PC-9 (cell line): ENCODE results near the gene TBCD. TPM values are rescaled to one million over a fixed set of nuclear protein-coding genes. Genes with fewer than 3 reads are reported as not detected.

Source experiments
- BruUV-seq: library from RNA; stranded (reverse); fragments of 400-500 nt; replicated peaks from 2 replicates; lab custom pipeline; 2021; lab: Mats Ljungman, UMichigan
- CTCF ChIA-PET: fragments of 300-600 bp; sonication (Branson Sonifier 250); formaldehyde crosslinking; loops from one replicate; lab custom pipeline; 2022; ENCODE audit warnings: antibody characterized with exemption; lab: Charles Lee
- POLR2A ChIA-PET: fragments of 300-600 bp; sonication (Branson Sonifier 250); formaldehyde crosslinking; loops from one replicate; lab custom pipeline; 2022; ENCODE audit warnings: antibody characterized with exemption; ENCODE audit not compliant: unreplicated experiment; lab: Charles Lee
- DNase-seq, 2 experiments: peaks; one replicate each; pipeline versions ENCODE4 v3.0.0 to v3.0.0-alpha.2; 2015 to 2022; ENCODE audit warnings: mixed read lengths in 1 of 2
- H2AFZ ChIP-seq: fragments of 200-600 bp; sonication (generic); 2 replicates; pipeline ENCODE4 v1.8.1; 2017; ENCODE audit warnings: antibody characterized with exemption
- H3F3A ChIP-seq: fragments of 200-600 bp; sonication (generic); 2 replicates; pipeline ENCODE4 v1.8.1; 2017; ENCODE audit warnings: antibody characterized with exemption, mild to moderate bottlenecking, low read depth; ENCODE audit not compliant: insufficient read depth
- H3K27ac ChIP-seq: fragments of 200-600 bp; sonication (generic); 2 replicates; pipeline ENCODE4 v1.6.1; 2016; ENCODE audit warnings: mixed run types
- H3K27me3 ChIP-seq: fragments of 200-600 bp; sonication (generic); 2 replicates; pipeline ENCODE4 v1.6.1; 2016; ENCODE audit warnings: low read depth, mixed run types; ENCODE audit not compliant: insufficient read depth
- H3K36me3 ChIP-seq: fragments of 200-600 bp; sonication (generic); 2 replicates; pipeline ENCODE4 v1.6.1; 2016; ENCODE audit warnings: low read depth, mixed run types
- H3K4me1 ChIP-seq: fragments of 200-600 bp; sonication (generic); replicated peaks from 2 replicates; pipeline ENCODE4 v1.6.1; 2016; ENCODE audit warnings: mixed run types; ENCODE audit not compliant: insufficient read depth
- H3K4me2 ChIP-seq: fragments of 200-600 bp; sonication (generic); 2 replicates; pipeline ENCODE4 v1.6.1; 2017; ENCODE audit warnings: mixed run types
- H3K4me3 ChIP-seq: fragments of 200-600 bp; sonication (generic); 2 replicates; pipeline ENCODE4 v1.6.1; 2016; ENCODE audit warnings: mixed run types
- H3K79me2 ChIP-seq: fragments of 200-600 bp; sonication (generic); 2 replicates; pipeline ENCODE4 v1.6.1; 2017; ENCODE audit warnings: low read depth, mixed run types
- H3K9me2 ChIP-seq: fragments of 200-600 bp; sonication (generic); 2 replicates; pipeline ENCODE4 v1.8.1; 2017; ENCODE audit warnings: mild to moderate bottlenecking; ENCODE audit not compliant: insufficient read depth
- H3K9me3 ChIP-seq: fragments of 200-600 bp; sonication (generic); 2 replicates; pipeline ENCODE4 v1.8.1; 2016; ENCODE audit warnings: low read depth; ENCODE audit not compliant: insufficient read depth
- H4K20me1 ChIP-seq: fragments of 200-600 bp; sonication (generic); 2 replicates; pipeline ENCODE4 v1.8.1; 2017; ENCODE audit not compliant: insufficient read depth
- EZH2 ChIP-seq: fragments of 200-600 bp; sonication (generic); IDR thresholded peaks from 2 replicates; pipeline ENCODE4 v1.8.0; 2017; ENCODE audit warnings: antibody characterized with exemption, low read depth
- intact Hi-C: fragments of 100-400 bp; cut with micrococcal nuclease; formaldehyde crosslinking; loops from one replicate; pipeline ENCODE4 v1.10.0; 2022; ENCODE audit not compliant: unreplicated experiment
- total RNA-seq: library from RNA; stranded (reverse); gene quantifications from 2 replicates; pipeline ENCODE4 v1.2.3, GENCODE V29; 2021
- TF ChIP-seq, protein P1 (sequence below): fragments of 200-600 bp; sonication (generic); conservative IDR thresholded peaks from 2 replicates; pipeline ENCODE4 v1.6.1; 2017; ENCODE audit warnings: mixed run types, antibody characterized with exemption, mild to moderate bottlenecking, moderate library complexity

TBCD gene
- total RNA-seq, 1 experiment from 2014 or later, result 115 TPM

DNA sequence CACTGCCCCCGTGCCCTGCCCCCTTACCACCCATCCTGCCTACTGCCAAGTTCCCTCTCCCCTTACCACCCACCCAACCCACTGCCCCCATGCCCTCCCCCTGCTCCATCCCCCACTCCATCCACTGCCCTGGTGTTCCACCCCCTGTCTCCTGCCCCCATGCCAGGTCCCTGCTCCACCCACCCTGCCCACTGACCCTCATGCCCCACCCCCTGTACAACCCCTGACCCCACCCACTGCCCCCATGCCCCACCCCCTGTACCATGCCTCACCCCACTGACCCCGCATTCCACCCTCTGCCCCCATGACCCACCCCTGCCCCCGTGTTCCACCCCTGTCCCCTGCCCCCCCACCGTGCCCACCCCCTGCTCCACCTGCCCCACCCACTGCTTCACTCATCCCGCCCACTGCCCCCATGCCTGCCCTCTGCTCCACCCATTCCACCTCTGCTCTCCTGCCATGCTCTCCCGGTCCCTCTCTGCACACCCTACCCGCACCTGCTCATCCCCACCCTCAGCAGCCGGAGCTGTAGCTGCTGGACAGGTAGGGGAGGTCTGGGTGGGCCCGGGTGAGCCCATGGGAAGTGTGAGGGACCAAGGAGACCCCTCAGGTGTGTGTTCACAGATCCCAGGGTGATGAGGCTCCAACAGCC, 42.7 kb upstream of the TBCD start:
- H3F3A ChIP-seq, result peaks cover 6% of the 10 kb centered on the region; the same call in 1 of the 2 replicates
- no peaks in the 10 kb centered on the region for H3K4me1 ChIP-seq
- no peak overlapping the region for H3K27ac ChIP-seq
- no TSS peak for BruUV-seq
- no peak overlapping the region for H2AFZ ChIP-seq
- intact Hi-C loops, result no loop called here
- H3K9me2 ChIP-seq, result no peaks in the 10 kb centered on the region
- no peaks in the 10 kb centered on the region for H3K36me3 ChIP-seq
- no peaks in the 10 kb centered on the region for H3K9me3 ChIP-seq
- H4K20me1 ChIP-seq, result no peaks in the 10 kb centered on the region
- no peak overlapping the region for H3K4me3 ChIP-seq
- H3K79me2 ChIP-seq, result no peaks in the 10 kb centered on the region
- CTCF ChIA-PET, result no interaction called here
- no peaks in the 10 kb centered on the region for H3K27me3 ChIP-seq
- H3K4me2 ChIP-seq, result no peak overlapping the region
- DNase-seq, result no peak
- POLR2A ChIA-PET, result no interaction called here
- TF ChIP-seq, protein P1, sequence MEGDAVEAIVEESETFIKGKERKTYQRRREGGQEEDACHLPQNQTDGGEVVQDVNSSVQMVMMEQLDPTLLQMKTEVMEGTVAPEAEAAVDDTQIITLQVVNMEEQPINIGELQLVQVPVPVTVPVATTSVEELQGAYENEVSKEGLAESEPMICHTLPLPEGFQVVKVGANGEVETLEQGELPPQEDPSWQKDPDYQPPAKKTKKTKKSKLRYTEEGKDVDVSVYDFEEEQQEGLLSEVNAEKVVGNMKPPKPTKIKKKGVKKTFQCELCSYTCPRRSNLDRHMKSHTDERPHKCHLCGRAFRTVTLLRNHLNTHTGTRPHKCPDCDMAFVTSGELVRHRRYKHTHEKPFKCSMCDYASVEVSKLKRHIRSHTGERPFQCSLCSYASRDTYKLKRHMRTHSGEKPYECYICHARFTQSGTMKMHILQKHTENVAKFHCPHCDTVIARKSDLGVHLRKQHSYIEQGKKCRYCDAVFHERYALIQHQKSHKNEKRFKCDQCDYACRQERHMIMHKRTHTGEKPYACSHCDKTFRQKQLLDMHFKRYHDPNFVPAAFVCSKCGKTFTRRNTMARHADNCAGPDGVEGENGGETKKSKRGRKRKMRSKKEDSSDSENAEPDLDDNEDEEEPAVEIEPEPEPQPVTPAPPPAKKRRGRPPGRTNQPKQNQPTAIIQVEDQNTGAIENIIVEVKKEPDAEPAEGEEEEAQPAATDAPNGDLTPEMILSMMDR, result no peak
- TF ChIP-seq EZH2, result no peak

DNA sequence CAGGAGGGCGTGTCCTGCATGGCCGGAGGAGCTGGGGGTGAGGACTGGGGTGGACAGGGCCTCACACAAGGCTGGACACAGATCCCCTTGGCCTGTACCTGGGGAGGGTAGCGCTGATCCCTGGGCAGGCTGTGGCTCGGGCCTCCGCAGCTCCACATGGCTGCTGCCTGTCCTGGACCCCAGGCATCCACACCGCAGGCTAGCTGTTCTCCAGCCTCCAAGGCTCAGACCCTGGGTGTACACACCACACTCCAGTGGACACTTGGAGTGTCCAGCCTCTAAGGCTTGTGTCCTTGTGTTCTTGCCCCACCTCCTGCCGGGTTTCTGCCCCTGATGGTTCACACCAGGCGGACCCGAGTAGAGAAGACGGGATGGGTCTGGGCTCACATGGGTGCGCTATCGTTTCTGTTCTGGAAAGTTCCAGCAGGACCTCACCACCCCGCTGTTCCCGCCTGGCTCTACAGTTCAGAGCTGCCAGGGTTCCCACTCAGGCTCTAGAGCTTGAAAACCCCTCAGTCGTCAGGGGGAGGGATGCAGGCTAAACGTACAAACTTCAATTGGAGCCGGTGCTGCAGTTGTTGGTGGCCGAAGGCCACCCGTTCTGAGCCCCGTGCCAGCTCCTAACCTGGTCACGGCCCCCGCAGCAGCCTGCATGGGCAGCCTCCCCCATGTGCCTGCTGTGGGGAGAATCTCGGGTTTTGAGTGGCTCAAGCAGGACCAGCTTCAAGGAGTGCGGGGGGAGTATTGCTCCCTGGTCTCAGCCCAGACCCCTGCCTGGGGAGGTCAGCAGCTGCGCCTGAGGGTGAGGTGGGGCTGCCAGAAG, 42.0 kb upstream of the TBCD start:
- H3K4me3 ChIP-seq, result no peak overlapping the region
- no peaks in the 10 kb centered on the region for H3K27me3 ChIP-seq
- H2AFZ ChIP-seq, result no peak overlapping the region
- intact Hi-C loops, result loop anchor here (10.0 kb wide), 1 partner anchor 65 kb away; the partner anchor contains the start of gene WDR45B
- H3K4me2 ChIP-seq, result no peak overlapping the region
- no peaks in the 10 kb centered on the region for H3K9me3 ChIP-seq
- no peaks in the 10 kb centered on the region for H4K20me1 ChIP-seq
- H3K9me2 ChIP-seq, result no peaks in the 10 kb centered on the region
- peaks cover 6% of the 10 kb centered on the region; the same call in 1 of the 2 replicates for H3F3A ChIP-seq
- no peak overlapping the region for H3K27ac ChIP-seq
- BruUV-seq, result no TSS peak
- no peak for DNase-seq
- ChIA-PET CTCF (interaction anchor here (0.6 kb wide), 1 partner anchor 32 kb away, joined by 7 read pairs; no protein-coding TSS in a partner anchor), POLR2A (no interaction called here)
- no peak for TF ChIP-seq EZH2
- TF ChIP-seq, protein P1, result no peak
- no peaks in the 10 kb centered on the region for H3K36me3 ChIP-seq
- H3K79me2 ChIP-seq, result no peaks in the 10 kb centered on the region
- no peaks in the 10 kb centered on the region for H3K4me1 ChIP-seq

DNA sequence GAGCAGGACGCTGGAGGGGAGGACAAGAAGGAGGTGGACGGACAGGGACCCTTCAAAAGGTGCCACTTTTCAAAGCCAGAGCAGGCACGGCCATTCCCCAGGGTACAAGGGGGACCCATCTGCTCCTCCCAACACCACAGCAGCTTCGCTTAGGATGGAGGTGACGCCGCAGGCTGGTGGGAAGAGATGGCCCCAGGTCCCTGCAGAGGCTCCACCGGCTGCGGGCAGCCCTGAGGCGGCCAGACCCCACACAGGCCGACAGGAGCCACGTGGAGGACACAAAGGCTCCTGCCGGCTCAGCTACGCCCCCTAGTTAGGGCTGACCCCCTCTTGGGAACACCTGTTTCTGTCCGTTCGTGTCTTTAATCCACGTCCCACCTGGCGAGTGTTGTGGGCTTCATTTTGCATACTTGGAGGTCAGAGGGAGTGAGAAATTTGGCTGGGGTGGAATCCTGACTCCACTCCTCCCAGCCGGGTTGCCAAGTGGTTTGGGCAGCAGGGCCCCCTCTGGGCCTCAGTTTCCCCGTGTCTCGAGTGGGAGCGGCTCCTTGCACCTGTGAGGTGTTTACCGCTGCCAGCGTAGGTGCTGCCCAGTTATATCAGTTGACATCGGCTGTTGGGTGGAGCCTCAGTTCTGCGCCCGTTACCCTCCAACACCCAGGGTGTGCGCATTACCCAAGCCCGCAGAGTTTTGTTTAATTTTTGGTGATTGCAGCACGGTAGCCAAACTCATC, 41.2 kb upstream of the TBCD start:
- no peak for TF ChIP-seq EZH2
- TF ChIP-seq, protein P1, result no peak
- intact Hi-C loops, result loop anchor here (10.0 kb wide), 1 partner anchor 66 kb away; the partner anchor contains the start of gene WDR45B
- CTCF ChIA-PET, result no interaction called here
- Histone ChIP-seq H3K4me2 (no peak overlapping the region), H3K4me1 (no peaks in the 10 kb centered on the region), H3K9me2 (no peaks in the 10 kb centered on the region), H2AFZ (no peak overlapping the region), H3F3A (peaks cover 6% of the 10 kb centered on the region; the same call in 1 of the 2 replicates), H3K36me3 (no peaks in the 10 kb centered on the region), H3K4me3 (no peak overlapping the region), H3K9me3 (no peaks in the 10 kb centered on the region), H4K20me1 (no peaks in the 10 kb centered on the region), H3K27me3 (no peaks in the 10 kb centered on the region), H3K79me2 (no peaks in the 10 kb centered on the region), H3K27ac (no peak overlapping the region)
- BruUV-seq, result no TSS peak
- POLR2A ChIA-PET, result no interaction called here
- DNase-seq, result no peak
